ENCODE results near the gene EP400.

GRCh38 chr12:132089407-132089910, 139.7 kb downstream of the EP400 start:
- TF ChIP-seq CTCF (IDR thresholded peaks at IDR 0.05; ENCODE audit: low read depth, low read length) (no peak), POLR2A (IDR thresholded peaks at IDR 0.05; ENCODE audit: extremely low read depth, insufficient read length) (no peak), MAX (IDR thresholded peaks at IDR 0.05; ENCODE audit: low read depth, low read length) (no peak)

Data from NB4 (cell line).